Measurements from ENCODE around the gene RAB30. TPM values are rescaled to one million over a fixed set of nuclear protein-coding genes. Genes with fewer than 3 reads are reported as not detected.
A peak's percentile ranks its signal among the peaks of the same experiment; 100 is the strongest.

RAB30 gene
- total and polyA plus RNA-seq, 5 donors from 2014 or later, result 13.3 to 66.3 (median 22.2) TPM

DNA sequence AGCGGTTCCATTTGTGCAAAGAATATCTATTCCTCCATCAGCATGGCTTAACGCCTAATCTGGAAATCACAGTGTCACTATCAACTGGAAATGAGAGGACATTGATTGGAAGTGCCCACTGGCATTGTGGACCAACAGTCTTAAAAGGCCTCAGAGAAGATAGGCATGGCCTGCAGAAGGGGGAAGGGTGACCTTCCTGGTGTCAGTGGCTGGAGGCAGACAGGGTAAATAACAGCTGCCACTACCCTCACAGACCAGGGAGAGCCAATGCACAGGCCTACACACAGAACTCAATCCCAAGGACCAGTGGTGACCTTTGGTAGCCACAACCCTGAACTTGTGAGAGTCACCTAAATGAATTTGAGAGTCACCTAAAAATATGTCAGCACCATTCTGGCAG, 134.1 kb downstream of the RAB30 start:
- H3K4me1 ChIP-seq (ENCODE audit: control insufficient read depth, insufficient read depth, low read length, poor library complexity, severe bottlenecking), result no peaks in the 10 kb centered on the region
- no peaks in the 10 kb centered on the region for H3K27me3 Mint-ChIP-seq
- peaks cover 0 to 12% (median 5%) of the 10 kb centered on the region in 7 donors for H3K9me3 Mint-ChIP-seq
- no peak overlapping the region for H3K27ac ChIP-seq (ENCODE audit: insufficient read depth, low read length, poor library complexity, severe bottlenecking)
- no peak overlapping the region for H3K4me3 ChIP-seq (ENCODE audit: low read depth, low read length)
- DNase-seq (no peak), ATAC-seq (ENCODE audit: low read depth in 2 of 2) (no peak)
- H3K27ac Mint-ChIP-seq, result no peak overlapping the region
- H3K27me3 ChIP-seq (ENCODE audit: control insufficient read depth, insufficient read depth, low read length), result no peaks in the 10 kb centered on the region
- peaks cover 5 to 24% (median 16%) of the 10 kb centered on the region in 4 donors for H3K4me1 Mint-ChIP-seq
- no peaks in the 10 kb centered on the region for H3K36me3 ChIP-seq (ENCODE audit: control insufficient read depth, insufficient read depth, low read length)
- H3K4me3 Mint-ChIP-seq, result no peak overlapping the region
- H3K36me3 Mint-ChIP-seq, result no peaks in the 10 kb centered on the region
- H3K9me3 ChIP-seq (ENCODE audit: control insufficient read depth in 2 of 2, low read length in 2 of 2), result no peaks in the 10 kb centered on the region

DNA sequence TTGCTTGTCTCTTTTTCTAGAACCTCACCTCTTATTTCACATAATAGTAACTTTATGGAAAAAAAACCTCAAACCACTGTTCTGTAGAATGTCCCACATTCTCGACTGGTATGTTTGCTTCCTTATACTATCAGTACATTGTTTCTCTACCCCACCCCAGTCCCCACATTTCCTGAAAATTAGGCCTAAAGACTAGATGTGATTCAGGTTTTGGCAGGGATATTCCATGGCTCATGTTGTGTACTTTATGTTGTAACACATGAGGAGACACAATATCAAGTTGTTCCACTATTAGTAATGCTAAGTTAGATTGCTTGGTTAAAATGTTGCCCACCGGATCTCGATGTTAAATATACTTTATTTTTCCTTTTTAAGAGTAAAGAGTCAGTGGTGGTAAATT, 135.4 kb downstream of the RAB30 start:
- H3K27ac Mint-ChIP-seq, result no peak overlapping the region

DNA sequence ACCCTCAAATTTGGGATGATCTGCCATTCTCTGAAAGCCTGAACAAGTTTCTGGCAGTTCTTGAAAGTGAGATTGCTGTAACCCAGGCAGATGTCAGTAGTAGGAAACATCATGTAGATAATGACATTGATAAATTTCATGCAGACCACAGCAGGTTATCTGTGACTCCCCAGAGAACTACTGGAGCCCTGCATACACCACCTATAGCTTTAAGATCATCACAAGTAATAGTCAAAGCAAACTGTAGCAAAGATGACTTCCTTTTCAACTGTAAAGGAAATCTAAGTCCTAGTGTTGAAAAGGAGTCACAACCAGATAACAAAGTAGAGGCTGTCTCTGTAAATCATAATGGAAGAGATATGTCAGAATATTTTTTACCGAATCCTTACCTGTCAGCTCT, 139.1 kb downstream of the RAB30 start:
- peak overlapping the region in 1 of 3 donors; percentile 31 for H3K27ac Mint-ChIP-seq
- Histone ChIP-seq H3K9me3 (ENCODE audit: control insufficient read depth in 2 of 2, low read length in 2 of 2) (no peaks in the 10 kb centered on the region), H3K4me3 (ENCODE audit: low read depth, low read length) (no peak overlapping the region), H3K27me3 (ENCODE audit: control insufficient read depth, insufficient read depth, low read length) (no peaks in the 10 kb centered on the region), H3K4me1 (ENCODE audit: control insufficient read depth, insufficient read depth, low read length, poor library complexity, severe bottlenecking) (peaks cover 3% of the 10 kb centered on the region), H3K36me3 (ENCODE audit: control insufficient read depth, insufficient read depth, low read length) (no peaks in the 10 kb centered on the region), H3K27ac (ENCODE audit: insufficient read depth, low read length, poor library complexity, severe bottlenecking) (no peak overlapping the region)
- ATAC-seq (ENCODE audit: low read depth in 2 of 2) (peak in 1 of 2 donors; percentile 34), DNase-seq (no peak)
- H3K36me3 Mint-ChIP-seq, result no peaks in the 10 kb centered on the region
- H3K9me3 Mint-ChIP-seq, result no peaks in the 10 kb centered on the region
- peaks cover 15 to 31% (median 19%) of the 10 kb centered on the region in 4 donors for H3K4me1 Mint-ChIP-seq
- no peaks in the 10 kb centered on the region for H3K27me3 Mint-ChIP-seq
- peak overlapping the region in 1 of 4 donors; percentile 31 for H3K4me3 Mint-ChIP-seq

More for the DNA sequence above, 135.4 kb downstream of the RAB30 start:
- DNase-seq, result no peak
- no peaks in the 10 kb centered on the region for H3K9me3 ChIP-seq (ENCODE audit: control insufficient read depth in 2 of 2, low read length in 2 of 2)
- H3K4me1 ChIP-seq (ENCODE audit: control insufficient read depth, insufficient read depth, low read length, poor library complexity, severe bottlenecking), result no peaks in the 10 kb centered on the region
- no peak for ATAC-seq (ENCODE audit: low read depth in 2 of 2)
- H3K27ac ChIP-seq (ENCODE audit: insufficient read depth, low read length, poor library complexity, severe bottlenecking), result no peak overlapping the region
- H3K36me3 ChIP-seq (ENCODE audit: control insufficient read depth, insufficient read depth, low read length), result no peaks in the 10 kb centered on the region
- no peak overlapping the region for H3K4me3 Mint-ChIP-seq
- H3K4me3 ChIP-seq (ENCODE audit: low read depth, low read length), result no peak overlapping the region
- H3K36me3 Mint-ChIP-seq, result no peaks in the 10 kb centered on the region
- H3K4me1 Mint-ChIP-seq, result peaks cover 14 to 27% (median 19%) of the 10 kb centered on the region in 4 donors
- no peaks in the 10 kb centered on the region for H3K27me3 Mint-ChIP-seq
- H3K27me3 ChIP-seq (ENCODE audit: control insufficient read depth, insufficient read depth, low read length), result no peaks in the 10 kb centered on the region
- peaks cover 0 to 6% (median 0%) of the 10 kb centered on the region in 7 donors for H3K9me3 Mint-ChIP-seq

GRCh38 chr11:82930734-82931133, 141.0 kb downstream of the RAB30 start:
- no peak for DNase-seq
- Mint-ChIP-seq H3K9me3 (no peaks in the 10 kb centered on the region), H3K4me1 (peaks cover 21 to 39% (median 25%) of the 10 kb centered on the region in 4 donors), H3K36me3 (no peaks in the 10 kb centered on the region), H3K27ac (no peak overlapping the region), H3K27me3 (no peaks in the 10 kb centered on the region), H3K4me3 (no peak overlapping the region)
- no peak overlapping the region for H3K27ac ChIP-seq (ENCODE audit: insufficient read depth, low read length, poor library complexity, severe bottlenecking)
- no peaks in the 10 kb centered on the region for H3K36me3 ChIP-seq (ENCODE audit: control insufficient read depth, insufficient read depth, low read length)
- H3K27me3 ChIP-seq (ENCODE audit: control insufficient read depth, insufficient read depth, low read length), result no peaks in the 10 kb centered on the region
- no peaks in the 10 kb centered on the region for H3K9me3 ChIP-seq (ENCODE audit: control insufficient read depth in 2 of 2, low read length in 2 of 2)
- peaks cover 8% of the 10 kb centered on the region for H3K4me1 ChIP-seq (ENCODE audit: control insufficient read depth, insufficient read depth, low read length, poor library complexity, severe bottlenecking)
- ATAC-seq (ENCODE audit: low read depth in 2 of 2), result no peak
- H3K4me3 ChIP-seq (ENCODE audit: low read depth, low read length), result no peak overlapping the region

- no peaks in the 10 kb centered on the region for H3K27me3 Mint-ChIP-seq
- ATAC-seq (ENCODE audit: low read depth in 2 of 2) (no peak), DNase-seq (no peak)
- H3K4me3 Mint-ChIP-seq, result peak overlapping the region in 1 of 4 donors; percentile 27
- Histone ChIP-seq H3K27ac (ENCODE audit: insufficient read depth, low read length, poor library complexity, severe bottlenecking) (no peak overlapping the region), H3K36me3 (ENCODE audit: control insufficient read depth, insufficient read depth, low read length) (no peaks in the 10 kb centered on the region), H3K9me3 (ENCODE audit: control insufficient read depth in 2 of 2, low read length in 2 of 2) (no peaks in the 10 kb centered on the region), H3K4me3 (ENCODE audit: low read depth, low read length) (no peak overlapping the region), H3K4me1 (ENCODE audit: control insufficient read depth, insufficient read depth, low read length, poor library complexity, severe bottlenecking) (peaks cover 8% of the 10 kb centered on the region), H3K27me3 (ENCODE audit: control insufficient read depth, insufficient read depth, low read length) (no peaks in the 10 kb centered on the region)
- peaks cover 21 to 39% (median 25%) of the 10 kb centered on the region in 4 donors for H3K4me1 Mint-ChIP-seq
- no peaks in the 10 kb centered on the region for H3K9me3 Mint-ChIP-seq
- H3K36me3 Mint-ChIP-seq, result no peaks in the 10 kb centered on the region
- H3K27ac Mint-ChIP-seq, result no peak overlapping the region
Observed at GRCh38 chr11:82930229-82930628, 141.5 kb downstream of the RAB30 start.

GRCh38 chr11:82929121-82929520, 142.6 kb downstream of the RAB30 start:
- no peaks in the 10 kb centered on the region for H3K9me3 Mint-ChIP-seq
- Histone ChIP-seq H3K9me3 (ENCODE audit: control insufficient read depth in 2 of 2, low read length in 2 of 2) (no peaks in the 10 kb centered on the region), H3K27me3 (ENCODE audit: control insufficient read depth, insufficient read depth, low read length) (no peaks in the 10 kb centered on the region), H3K27ac (ENCODE audit: insufficient read depth, low read length, poor library complexity, severe bottlenecking) (no peak overlapping the region), H3K4me3 (ENCODE audit: low read depth, low read length) (no peak overlapping the region), H3K36me3 (ENCODE audit: control insufficient read depth, insufficient read depth, low read length) (no peaks in the 10 kb centered on the region), H3K4me1 (ENCODE audit: control insufficient read depth, insufficient read depth, low read length, poor library complexity, severe bottlenecking) (peaks cover 8% of the 10 kb centered on the region)
- no peaks in the 10 kb centered on the region for H3K27me3 Mint-ChIP-seq
- DNase-seq, result no peak
- H3K4me3 Mint-ChIP-seq, result no peak overlapping the region
- H3K27ac Mint-ChIP-seq, result no peak overlapping the region
- no peaks in the 10 kb centered on the region for H3K36me3 Mint-ChIP-seq
- ATAC-seq (ENCODE audit: low read depth in 2 of 2), result no peak
- peaks cover 20 to 39% (median 25%) of the 10 kb centered on the region in 4 donors for H3K4me1 Mint-ChIP-seq

DNA sequence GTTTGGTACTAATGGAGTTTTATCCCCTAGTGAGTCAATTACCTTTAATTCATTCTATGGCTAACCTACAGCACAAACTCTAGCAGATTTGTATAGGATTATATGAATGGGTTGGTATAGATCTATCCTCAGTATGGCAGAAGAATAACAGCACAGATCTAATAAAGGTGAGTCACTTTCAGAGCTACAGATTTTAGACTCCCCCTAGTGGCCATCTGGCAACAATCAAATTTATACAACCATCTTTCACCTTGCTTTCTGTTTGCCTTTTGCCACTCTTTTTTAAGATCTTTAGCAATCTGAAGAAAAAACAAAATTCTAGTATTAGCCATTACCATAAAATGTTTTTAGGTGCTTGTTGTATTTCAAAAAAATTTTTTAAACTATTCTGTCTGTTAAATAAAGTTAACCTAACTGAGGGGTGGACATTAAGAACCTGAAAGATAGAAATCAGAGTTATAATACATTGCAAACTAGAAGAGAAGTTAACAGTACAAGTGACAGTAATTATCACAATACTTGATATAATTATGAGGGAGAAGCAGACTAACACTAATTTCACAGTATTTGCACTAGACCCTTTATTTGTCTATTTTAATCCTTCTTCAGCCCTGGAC, 144.3 kb downstream of the RAB30 start:
- Mint-ChIP-seq H3K4me3 (peak overlapping the region in 2 of 4 donors; percentile 0 to 17), H3K27ac (peak overlapping the region in 2 of 3 donors; percentile 15 to 22), H3K9me3 (no peaks in the 10 kb centered on the region), H3K27me3 (no peaks in the 10 kb centered on the region), H3K36me3 (no peaks in the 10 kb centered on the region), H3K4me1 (peaks cover 14 to 35% (median 24%) of the 10 kb centered on the region in 4 donors)
- Histone ChIP-seq H3K27me3 (ENCODE audit: control insufficient read depth, insufficient read depth, low read length) (no peaks in the 10 kb centered on the region), H3K36me3 (ENCODE audit: control insufficient read depth, insufficient read depth, low read length) (no peaks in the 10 kb centered on the region), H3K4me3 (ENCODE audit: low read depth, low read length) (peak overlapping the region; percentile 35), H3K27ac (ENCODE audit: insufficient read depth, low read length, poor library complexity, severe bottlenecking) (no peak overlapping the region), H3K4me1 (ENCODE audit: control insufficient read depth, insufficient read depth, low read length, poor library complexity, severe bottlenecking) (peaks cover 8% of the 10 kb centered on the region), H3K9me3 (ENCODE audit: control insufficient read depth in 2 of 2, low read length in 2 of 2) (no peaks in the 10 kb centered on the region)
- peak; percentile 28 to 82 (median 71) for DNase-seq
- peak; percentile 91 to 94 for ATAC-seq (ENCODE audit: low read depth in 2 of 2)
